DOHH2 (cell line): ENCODE data around the gene NOS1.

Source experiments
- CTCF ChIP-seq: fragments of 200-600 bp; sonication (generic); IDR thresholded peaks from one replicate; pipeline ENCODE4 v1.5.1; 2014; ENCODE audit warnings: antibody characterized with exemption, mild to moderate bottlenecking, low read depth, low read length; ENCODE audit not compliant: poor library complexity, severe bottlenecking
- EZH2phosphoT487 ChIP-seq: fragments of 200-600 bp; sonication (generic); IDR thresholded peaks from 2 replicates; pipeline ENCODE4 v1.6.1; 2017; ENCODE audit warnings: borderline replicate concordance, mild to moderate bottlenecking, antibody characterized with exemption, low read length, moderate library complexity, mixed read lengths

DNA sequence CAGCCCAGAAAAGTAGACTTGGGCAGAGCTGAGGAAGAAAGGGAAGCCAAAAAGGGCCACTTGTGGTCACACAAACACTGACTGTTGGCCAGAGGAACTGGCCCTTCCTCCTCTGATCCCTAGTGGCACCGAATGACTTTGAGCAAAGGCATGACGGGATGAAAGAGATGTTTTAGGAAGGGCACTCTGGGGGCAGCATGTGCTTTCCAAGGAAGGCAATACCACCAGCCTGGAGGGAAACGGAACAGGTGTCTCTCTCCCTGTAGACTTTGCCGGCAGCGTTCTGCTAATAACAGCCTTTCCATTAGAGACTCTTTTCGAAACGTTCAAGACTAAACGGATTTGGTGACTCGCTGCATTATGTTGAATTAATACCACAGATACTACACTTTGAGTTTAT, 158.9 kb downstream of the NOS1 start:
- TF ChIP-seq CTCF (no peak), EZH2phosphoT487 (no peak)
